NCI-H345 (cell line): Measurements from ENCODE around the gene MAPK12.
A peak's percentile ranks its signal among the peaks of the same experiment; 100 is the strongest.

Experiments
- DNase-seq: peaks from one replicate; lab custom pipeline; 2025; lab: John Stamatoyannopoulos, UW

Gene MAPK12

DNA sequence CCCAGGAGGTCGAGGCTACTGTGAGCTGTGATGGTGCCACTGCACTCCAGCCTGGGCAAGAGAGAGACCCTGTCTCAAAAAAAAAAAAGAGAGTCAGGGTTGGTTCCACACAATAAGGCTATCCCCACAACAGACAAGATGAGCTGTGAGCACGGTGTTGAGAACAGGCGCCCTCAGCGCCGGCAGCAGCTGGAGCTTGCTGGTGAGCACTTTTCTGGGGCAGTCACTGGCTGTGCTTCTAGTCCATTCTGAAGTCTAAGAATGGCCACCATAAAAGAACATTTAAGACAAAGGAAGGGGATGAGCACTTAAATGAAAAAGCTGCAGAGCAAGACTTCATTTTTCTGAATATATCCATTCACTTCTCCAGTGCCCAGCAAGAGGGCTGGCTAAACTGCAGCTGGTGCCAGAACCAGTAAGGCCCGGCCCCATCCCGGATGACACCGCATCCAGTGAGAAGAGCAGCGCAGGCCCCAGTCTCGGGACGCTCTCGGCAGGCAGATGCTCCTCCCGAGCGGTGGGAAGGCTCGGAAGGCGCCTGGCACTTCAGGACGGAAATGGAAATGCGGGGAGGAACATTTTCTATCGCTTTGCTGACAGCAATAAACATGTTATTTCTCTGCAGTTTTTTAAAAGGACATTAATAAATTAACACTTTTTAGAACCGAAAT lies 28.9 kb downstream of the MAPK12 start:
- no peak for DNase-seq

DNA sequence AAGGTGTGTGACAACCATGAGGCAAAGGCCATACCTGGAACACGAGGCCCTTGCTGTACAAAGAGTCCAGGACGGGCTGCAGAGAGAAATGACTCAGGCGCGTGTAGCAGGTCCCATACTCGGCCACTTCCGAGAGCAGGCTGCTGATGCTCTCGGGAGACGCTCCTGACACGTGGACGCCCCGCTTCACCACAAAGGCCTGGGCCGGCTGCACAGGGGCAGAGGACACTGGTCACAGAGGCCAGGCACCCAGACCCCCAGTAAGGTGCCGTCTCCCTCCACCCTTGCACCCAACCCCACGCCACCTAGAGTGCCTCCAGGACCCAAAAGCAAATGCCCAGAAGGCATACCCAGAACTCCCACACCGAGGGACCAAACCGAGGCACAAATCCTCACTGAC lies 32.1 kb downstream of the MAPK12 start:
- DNase-seq, result no peak

- no peak for DNase-seq
Measured at GRCh38 chr22:50228366-50228765, 33.1 kb downstream of the MAPK12 start.

DNA sequence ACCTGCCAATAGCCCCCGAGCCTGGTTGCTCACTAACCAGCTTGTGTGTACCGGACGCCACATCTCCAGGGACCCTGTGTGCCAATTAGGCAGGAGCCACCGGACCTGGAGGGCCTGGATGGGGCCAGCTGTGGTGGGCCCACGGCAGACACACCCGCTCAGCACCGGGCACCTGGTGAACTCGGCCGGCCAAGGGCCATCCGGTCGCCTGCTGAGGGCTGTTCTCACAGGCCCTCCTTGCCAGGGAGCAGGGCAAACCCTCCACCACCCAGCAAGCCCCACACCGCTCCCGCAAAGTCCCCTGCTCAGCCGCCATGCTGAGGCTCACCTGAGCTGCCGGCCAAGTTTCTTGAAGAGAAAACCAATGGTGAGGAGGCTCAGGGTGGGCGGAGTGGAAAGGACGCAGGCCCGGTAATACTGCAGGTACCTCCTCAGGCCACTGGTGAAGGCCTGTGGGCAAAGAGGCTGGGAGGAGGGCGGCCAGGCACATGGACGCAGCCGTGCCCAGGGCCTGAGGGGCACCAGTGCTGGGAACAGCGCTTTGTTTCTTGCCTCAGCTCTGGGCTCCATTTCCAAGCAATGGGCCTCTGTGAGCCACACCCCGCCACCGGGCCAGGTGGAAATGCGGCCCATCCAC lies 33.8 kb downstream of the MAPK12 start:
- no peak for DNase-seq

GRCh38 chr22:50226875-50227165 lies 34.7 kb downstream of the MAPK12 start:
- DNase-seq, result no peak

DNA sequence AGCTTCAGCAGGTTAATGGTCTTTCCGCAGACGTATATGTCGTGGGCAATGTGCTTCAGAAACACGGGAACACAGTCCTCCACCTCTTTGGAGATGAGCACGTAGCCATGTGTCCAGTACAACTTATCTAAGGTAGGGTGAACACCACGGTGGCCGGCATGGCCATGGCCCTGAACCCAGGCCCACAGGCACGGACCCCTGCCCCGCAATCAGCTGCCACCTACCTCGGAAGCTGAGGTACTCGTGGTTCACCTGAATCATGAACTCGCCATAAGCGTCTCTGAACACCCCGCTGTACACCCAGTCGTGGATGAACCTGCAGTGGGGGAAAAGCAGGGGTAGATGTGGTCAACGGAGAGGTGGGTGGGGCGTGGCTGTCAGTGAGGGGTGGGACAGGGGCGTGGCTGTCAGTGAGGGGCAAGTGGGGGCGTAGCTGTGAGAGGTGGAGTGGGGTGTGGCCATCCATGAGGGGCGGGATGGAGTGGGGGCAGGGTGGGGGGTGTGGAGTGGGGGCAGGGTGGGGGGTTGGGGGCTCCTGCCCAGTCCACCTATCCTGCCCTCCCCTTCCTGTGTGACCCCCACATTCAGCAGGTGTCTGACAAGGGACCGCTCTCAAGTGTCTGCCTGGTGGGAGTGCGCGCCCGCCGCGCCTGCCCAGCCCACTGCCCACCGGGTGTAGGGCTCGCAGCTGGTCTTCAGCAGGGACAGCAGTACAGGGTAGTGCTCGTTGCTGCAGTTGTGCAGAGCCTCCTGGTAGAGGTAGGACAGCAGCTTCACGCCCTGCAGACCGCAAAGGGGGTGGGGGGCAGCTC lies 35.2 kb downstream of the MAPK12 start:
- DNase-seq, result no peak

DNA sequence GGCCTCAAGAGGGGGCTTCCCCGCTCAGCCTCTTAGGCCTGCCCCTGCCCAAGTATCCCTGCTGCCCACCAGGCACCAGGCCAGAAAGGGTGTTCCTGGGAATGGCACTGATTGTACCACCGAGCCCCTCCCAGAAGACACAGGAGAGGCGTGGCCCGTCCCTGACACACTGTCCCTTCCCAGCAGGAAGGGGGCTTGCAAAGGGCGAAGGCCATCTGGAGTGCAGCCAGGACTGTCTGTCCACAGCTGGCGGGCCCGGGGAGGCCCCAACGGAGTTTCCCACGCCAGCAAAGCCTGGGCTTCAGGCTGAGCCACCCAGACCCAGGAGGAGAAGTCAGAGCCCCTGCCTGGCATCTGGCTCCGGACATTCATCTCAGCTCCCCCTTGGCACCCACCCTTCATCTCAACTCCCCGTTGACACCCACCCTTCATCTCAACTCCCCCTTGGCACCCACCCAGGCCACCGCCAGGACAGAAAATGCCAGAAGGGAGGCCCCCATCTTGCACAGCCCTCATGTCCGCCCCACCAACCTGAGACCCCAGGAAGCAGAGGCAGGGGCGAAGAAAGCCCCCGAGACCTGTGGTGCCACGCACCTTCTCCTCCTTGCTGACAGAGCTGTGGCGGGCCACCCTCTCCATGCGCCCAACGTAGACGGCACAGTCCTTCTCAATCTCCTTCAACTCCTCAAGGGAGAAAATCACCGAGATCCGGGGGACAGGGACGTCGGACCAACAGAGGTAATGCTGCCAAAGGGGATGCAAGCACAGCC lies 36.1 kb downstream of the MAPK12 start:
- no peak for DNase-seq

DNA sequence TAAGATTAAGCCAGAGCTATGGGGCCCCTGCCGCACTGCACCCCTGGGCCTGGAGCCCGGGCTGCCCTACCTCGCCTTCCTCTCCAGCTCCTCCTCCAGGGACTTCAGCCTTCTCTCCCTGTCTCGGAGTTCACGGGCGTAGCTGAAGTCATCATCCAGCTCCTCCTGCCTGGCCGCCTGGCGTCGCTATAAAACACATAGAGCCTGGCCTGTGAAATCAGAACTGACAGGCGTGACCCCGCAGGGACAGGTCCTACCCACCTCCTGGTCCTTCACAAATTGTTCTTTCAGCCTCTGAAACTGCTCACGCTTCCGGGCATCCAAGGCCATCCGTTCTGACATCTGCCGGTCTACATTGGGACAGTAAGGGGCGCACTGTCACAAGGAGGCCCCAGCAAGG lies 37.4 kb downstream of the MAPK12 start:
- no peak for DNase-seq

GRCh38 chr22:50222508-50222907 lies 39.0 kb downstream of the MAPK12 start:
- DNase-seq, result no peak

GRCh38 chr22:50221410-50222300 lies 39.8 kb downstream of the MAPK12 start:
- no peak for DNase-seq

DNA sequence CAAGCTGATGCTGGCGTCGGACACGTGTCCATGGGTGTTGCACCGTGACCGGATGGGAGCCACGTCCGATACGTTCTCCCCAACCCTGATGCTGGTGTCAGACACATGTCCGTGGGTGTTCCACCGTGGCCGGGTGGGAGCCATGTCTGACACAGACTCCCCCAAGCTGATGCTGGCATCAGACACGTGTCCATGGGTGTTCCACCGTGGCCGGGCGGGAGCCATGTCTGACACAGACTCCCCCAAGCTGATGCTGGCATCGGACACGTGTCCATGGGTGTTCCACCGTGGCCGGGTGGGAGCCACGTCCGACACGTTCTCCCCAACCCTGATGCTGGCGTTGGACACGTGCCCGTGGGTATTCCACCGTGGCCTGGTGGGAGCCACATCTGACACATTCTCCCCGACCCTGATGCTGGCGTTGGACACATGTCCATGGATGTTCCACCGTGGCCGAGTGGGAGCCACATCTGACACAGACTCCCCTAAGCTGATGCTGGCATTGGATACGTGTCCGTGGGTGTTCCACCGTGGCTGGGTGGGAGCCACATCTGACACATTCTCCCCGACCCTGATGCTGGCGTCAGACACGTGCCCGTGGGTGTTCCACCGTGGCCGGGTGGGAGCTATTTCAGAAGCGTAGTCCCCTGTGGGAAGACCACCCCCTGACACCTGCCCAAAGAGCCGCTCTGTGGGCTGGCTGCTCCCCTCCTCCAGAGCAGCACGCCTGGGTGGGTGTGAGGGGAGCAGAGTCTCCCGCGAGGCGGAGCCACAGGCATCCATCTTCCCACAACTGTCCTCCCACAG lies 40.7 kb downstream of the MAPK12 start:
- DNase-seq, result no peak

GRCh38 chr22:50219800-50220602 lies 41.5 kb downstream of the MAPK12 start:
- no peak for DNase-seq

- peak; percentile 82 for DNase-seq
Measured at GRCh38 chr22:50218996-50219727, 42.3 kb downstream of the MAPK12 start.

- DNase-seq, result peak; percentile 63
Measured at GRCh38 chr22:50218153-50218995, 43.1 kb downstream of the MAPK12 start.

DNA sequence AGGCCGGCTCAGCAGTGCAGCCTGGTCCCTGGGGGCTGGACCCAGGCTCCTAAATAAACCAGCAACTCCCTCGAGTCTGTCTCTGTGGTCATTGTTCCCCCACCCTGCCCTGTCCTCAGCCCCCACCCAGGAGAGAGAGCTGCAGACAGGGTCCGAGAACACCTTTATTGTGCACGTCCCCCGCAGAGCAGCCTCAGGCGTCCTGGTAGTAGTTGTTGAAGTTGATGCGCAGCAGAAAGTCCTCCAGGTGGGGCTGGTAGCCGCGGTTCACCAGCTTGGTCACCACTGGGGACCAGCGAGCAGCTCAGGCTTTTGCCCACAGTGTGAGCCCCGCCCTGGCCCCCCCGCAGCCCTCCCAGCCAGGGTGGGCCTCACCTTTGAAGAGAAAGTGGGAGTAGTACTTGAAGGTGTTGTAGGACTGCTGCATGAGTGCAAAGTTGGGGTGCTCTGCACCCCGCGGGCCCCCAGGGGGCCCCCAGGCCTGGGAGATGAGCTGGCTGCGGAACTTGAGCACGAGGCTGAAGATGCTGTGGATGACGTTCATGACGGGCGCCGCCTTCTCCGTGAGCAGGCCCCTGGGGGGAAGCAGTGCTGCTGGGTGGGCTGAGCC lies 43.8 kb downstream of the MAPK12 start:
- no peak for DNase-seq

DNA sequence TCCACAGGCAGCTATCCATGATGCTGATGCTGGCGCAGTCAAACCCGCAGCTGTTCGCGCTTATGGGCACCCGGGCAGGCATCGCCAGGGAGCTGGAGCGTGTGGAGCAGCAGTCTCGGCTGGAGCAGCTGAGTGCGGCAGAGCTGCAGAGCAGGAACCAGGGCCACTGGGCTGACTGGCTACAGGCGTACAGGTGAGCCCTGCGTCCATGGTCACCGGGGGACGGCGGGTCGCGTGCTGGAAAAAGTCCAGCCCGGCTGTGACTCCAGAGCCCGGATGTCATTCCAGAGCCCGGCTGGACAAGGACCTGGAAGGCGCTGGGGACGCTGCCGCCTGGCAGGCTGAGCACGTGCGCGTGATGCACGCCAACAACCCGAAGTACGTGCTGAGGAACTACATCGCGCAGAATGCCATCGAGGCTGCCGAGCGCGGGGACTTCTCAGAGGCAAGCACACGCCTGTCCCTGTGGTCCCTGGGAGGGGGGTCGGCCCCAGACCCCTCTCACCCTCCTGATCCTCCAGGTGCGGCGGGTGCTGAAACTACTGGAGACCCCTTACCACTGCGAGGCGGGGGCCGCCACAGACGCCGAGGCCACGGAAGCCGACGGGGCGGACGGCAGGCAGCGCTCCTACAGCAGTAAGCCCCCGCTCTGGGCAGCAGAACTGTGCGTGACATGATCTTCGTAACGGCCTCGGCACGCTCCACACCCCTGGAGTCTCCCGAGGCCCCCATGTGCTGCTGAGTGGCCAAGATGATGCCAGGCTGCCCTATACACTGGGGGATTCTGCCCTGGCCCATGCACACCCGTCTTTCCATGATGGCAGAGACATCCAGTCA lies 44.6 kb downstream of the MAPK12 start:
- DNase-seq, result no peak
